SU-DHL-6 (cell line): ENCODE data around the gene TMEM271.

Experiments
- CTCF ChIP-seq: fragments of 200-600 bp; sonication (generic); IDR thresholded peaks from one replicate; pipeline ENCODE4 v1.5.1; 2017; ENCODE audit warnings: antibody characterized with exemption, mild to moderate bottlenecking, low read length, moderate library complexity; ENCODE audit not compliant: insufficient read depth, poor library complexity, severe bottlenecking
- EZH2phosphoT487 ChIP-seq: fragments of 200-600 bp; sonication (generic), shearing (Covaris generic); conservative IDR thresholded peaks from 2 replicates; pipeline ENCODE4 v1.6.1; 2018; ENCODE audit warnings: mild to moderate bottlenecking, antibody characterized with exemption, low read length, moderate library complexity, mixed read lengths

- no peak for TF ChIP-seq CTCF
- no peak for TF ChIP-seq EZH2phosphoT487
Observed at GRCh38 chr4:534101-534575, 42.0 kb downstream of the TMEM271 start.
